SKM-1 (cell line): Measurements from ENCODE around the gene C4BPA.

Experiments used
- DNase-seq: peaks from one replicate; lab custom pipeline; 2025; ENCODE audit not compliant: unreplicated experiment; lab: John Stamatoyannopoulos, UW

C4BPA gene

GRCh38 chr1:207077012-207077411 lies 27.0 kb upstream of the C4BPA start:
- DNase-seq = no peak

GRCh38 chr1:207077470-207078377 lies 26.3 kb upstream of the C4BPA start:
- DNase-seq = peak; percentile 90

GRCh38 chr1:207078578-207079132 lies 25.4 kb upstream of the C4BPA start:
- DNase-seq = no peak

- no peak for DNase-seq
These were observed 24.3 kb upstream of the C4BPA start for GRCh38 chr1:207079706-207080241.

- no peak for DNase-seq
These were observed 22.9 kb upstream of the C4BPA start for GRCh38 chr1:207081088-207081487.

- no peak for DNase-seq
These were observed 22.2 kb upstream of the C4BPA start for GRCh38 chr1:207081806-207082205.

- DNase-seq = no peak
These were observed 19.8 kb upstream of the C4BPA start for GRCh38 chr1:207084232-207084631.

- peak; percentile 15 for DNase-seq
These were observed 19.3 kb upstream of the C4BPA start for GRCh38 chr1:207084701-207085180.

- no peak for DNase-seq
These were observed 18.1 kb upstream of the C4BPA start for GRCh38 chr1:207085887-207086286.

GRCh38 chr1:207088161-207088560 lies 15.9 kb upstream of the C4BPA start:
- no peak for DNase-seq

- no peak for DNase-seq
These were observed 15.1 kb upstream of the C4BPA start, which contains the start of gene C4BPB for GRCh38 chr1:207088701-207089626. Gene C4BPB, plus strand, starts transcription at chr1:207088860. Its CDS starts 672 bp downstream, at chr1:207089532.

GRCh38 chr1:207089627-207090355 lies 14.2 kb upstream of the C4BPA start:
- no peak for DNase-seq

- DNase-seq = no peak
These were observed 12.7 kb upstream of the C4BPA start for GRCh38 chr1:207091200-207091908.

GRCh38 chr1:207093944-207094343 lies 10.1 kb upstream of the C4BPA start:
- DNase-seq = no peak

- no peak for DNase-seq
These were observed 6.1 kb upstream of the C4BPA start for GRCh38 chr1:207097871-207098324.

GRCh38 chr1:207101720-207102119 lies 2.3 kb upstream of the C4BPA start:
- DNase-seq = no peak

GRCh38 chr1:207102146-207102545 lies 1.9 kb upstream of the C4BPA start:
- DNase-seq = no peak

GRCh38 chr1:207102659-207103058 lies 1.4 kb upstream of the C4BPA start:
- no peak for DNase-seq

- no peak for DNase-seq
These were observed 5.0 kb downstream of the C4BPA start for GRCh38 chr1:207109004-207109403.
